Nephron (organoid): ENCODE measurements around the gene ZNF787.

Experiments
- H3K27ac Mint-ChIP-seq, 3 experiments: 2 replicates each; pipeline ENCODE4 v1.8.0; 2020; ENCODE audit warnings: mixed read lengths in 3 of 3, mild to moderate bottlenecking in 2 of 3, moderate library complexity in 1 of 3
- H3K27me3 Mint-ChIP-seq: 2 replicates; pipeline ENCODE4 v1.8.0; 2021; ENCODE audit warnings: low read depth, mild to moderate bottlenecking, moderate library complexity, mixed read lengths
- H3K36me3 Mint-ChIP-seq: 2 replicates; pipeline ENCODE4 v1.8.0; 2020; ENCODE audit warnings: low read depth, mixed read lengths
- H3K4me1 Mint-ChIP-seq: 2 replicates; pipeline ENCODE4 v1.8.0; 2020; ENCODE audit warnings: mixed read lengths
- H3K4me3 Mint-ChIP-seq, 3 experiments: 2 replicates each; pipeline ENCODE4 v1.8.0; 2020; ENCODE audit warnings: mild to moderate bottlenecking in 3 of 3, mixed read lengths in 3 of 3, moderate library complexity in 2 of 3
- H3K9me3 Mint-ChIP-seq: 2 replicates; pipeline ENCODE4 v1.8.0; 2020; ENCODE audit warnings: mixed read lengths
- CTCF ChIP-seq, 3 experiments: fragments of 200-600 bp; sonication (generic); IDR thresholded peaks; one replicate each; pipeline ENCODE4 v1.5.0; 2021; ENCODE audit warnings: antibody characterized with exemption in 3 of 3; ENCODE audit not compliant: unreplicated experiment in 3 of 3

ZNF787 gene

GRCh38 chr19:56131651-56132050, 10.6 kb upstream of the ZNF787 start:
- Mint-ChIP-seq H3K4me1 (peaks cover 31% of the 10 kb centered on the region), H3K27me3 (no peaks in the 10 kb centered on the region), H3K36me3 (no peaks in the 10 kb centered on the region), H3K9me3 (no peaks in the 10 kb centered on the region), H3K27ac (peak overlapping the region; percentile 98 to 99 (median 99)), H3K4me3 (no peak overlapping the region)
- no peak for TF ChIP-seq CTCF (IDR thresholded peaks at IDR 0.05; ENCODE audit: unreplicated experiment in 3 of 3)

GRCh38 chr19:56130006-56130405, 8.9 kb upstream of the ZNF787 start:
- Mint-ChIP-seq H3K27me3 (no peaks in the 10 kb centered on the region), H3K4me3 (no peak overlapping the region), H3K36me3 (no peaks in the 10 kb centered on the region), H3K4me1 (peaks cover 40% of the 10 kb centered on the region), H3K27ac (peak overlapping the region in 1 of 3 experiments; percentile 59), H3K9me3 (no peaks in the 10 kb centered on the region)
- TF ChIP-seq CTCF (IDR thresholded peaks at IDR 0.05; ENCODE audit: unreplicated experiment in 3 of 3): no peak

- Mint-ChIP-seq H3K27me3 (no peaks in the 10 kb centered on the region), H3K9me3 (no peaks in the 10 kb centered on the region), H3K36me3 (no peaks in the 10 kb centered on the region), H3K27ac (peak overlapping the region; percentile 39 to 99 (median 99)), H3K4me3 (no peak overlapping the region), H3K4me1 (peaks cover 41% of the 10 kb centered on the region)
- TF ChIP-seq CTCF (IDR thresholded peaks at IDR 0.05; ENCODE audit: unreplicated experiment in 3 of 3): no peak
Measured at GRCh38 chr19:56126983-56127780, 6.1 kb upstream of the ZNF787 start.

- no peak for TF ChIP-seq CTCF (IDR thresholded peaks at IDR 0.05; ENCODE audit: unreplicated experiment in 3 of 3)
Measured at GRCh38 chr19:56125806-56126590, 4.9 kb upstream of the ZNF787 start.

GRCh38 chr19:56124578-56124977, 3.5 kb upstream of the ZNF787 start:
- Mint-ChIP-seq H3K4me1 (peaks cover 49% of the 10 kb centered on the region), H3K27ac (peak overlapping the region in 2 of 3 experiments; percentile 66 to 99)

More at GRCh38 chr19:56125806-56126590, 4.9 kb upstream of the ZNF787 start:
- Mint-ChIP-seq H3K27ac (peak overlapping the region; percentile 98 to 99 (median 99)), H3K36me3 (no peaks in the 10 kb centered on the region), H3K27me3 (no peaks in the 10 kb centered on the region), H3K4me3 (peak overlapping the region; percentile 13 to 72 (median 35)), H3K9me3 (no peaks in the 10 kb centered on the region), H3K4me1 (peaks cover 41% of the 10 kb centered on the region)

More at GRCh38 chr19:56124578-56124977, 3.5 kb upstream of the ZNF787 start:
- Mint-ChIP-seq H3K27me3 (no peaks in the 10 kb centered on the region), H3K36me3 (no peaks in the 10 kb centered on the region), H3K9me3 (no peaks in the 10 kb centered on the region), H3K4me3 (no peak overlapping the region)
- no peak for TF ChIP-seq CTCF (IDR thresholded peaks at IDR 0.05; ENCODE audit: unreplicated experiment in 3 of 3)
